ENCODE data around the gene DIPK1A.

Gene DIPK1A

GRCh38 chr1:92839442-92839841 is 121.8 kb downstream of the DIPK1A start:
- DNase-seq (ENCODE audit: low spot score) = no peak

DNA sequence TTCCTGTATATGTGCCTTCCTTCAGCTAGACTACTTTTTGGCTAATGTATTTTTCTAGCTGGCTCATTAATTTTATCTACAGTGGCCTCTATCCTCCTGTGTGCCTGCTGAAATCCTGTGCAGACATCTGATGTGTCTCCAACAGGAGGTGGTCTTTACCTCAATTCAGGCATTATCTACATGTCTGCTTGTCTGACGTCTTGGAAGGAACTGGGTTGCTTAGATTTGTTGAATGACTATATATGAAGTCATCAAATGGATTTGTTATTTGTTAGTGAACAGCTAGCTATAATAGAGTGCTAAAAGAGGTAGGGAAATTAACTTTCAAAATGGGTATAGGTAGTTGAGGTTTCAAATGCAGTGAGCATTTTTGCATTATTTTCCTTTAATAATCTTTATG is 122.7 kb downstream of the DIPK1A start:
- no peak for DNase-seq (ENCODE audit: low spot score)

DNA sequence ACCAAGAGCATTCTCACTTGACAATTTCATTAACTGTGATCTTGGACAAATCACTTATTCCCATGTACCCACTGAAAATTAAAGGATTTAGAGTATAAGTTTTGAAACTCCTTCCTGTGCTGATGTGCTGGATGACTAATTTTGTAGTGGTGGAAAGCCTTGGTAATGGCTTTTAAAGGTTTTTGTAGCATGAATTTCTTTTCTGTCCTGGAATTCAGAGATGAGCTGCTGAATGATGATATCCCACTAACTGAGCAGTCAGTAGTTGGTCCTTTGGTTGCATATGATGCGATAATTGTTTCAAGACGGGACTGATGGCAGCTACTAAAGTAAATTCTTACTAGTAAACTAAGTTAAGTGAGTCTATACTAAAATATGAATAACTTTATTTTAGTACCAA is 124.2 kb downstream of the DIPK1A start:
- no peak for DNase-seq (ENCODE audit: low spot score)

- no peak for DNase-seq (ENCODE audit: low spot score)
These were observed 126.6 kb downstream of the DIPK1A start for GRCh38 chr1:92834617-92835016.

DNA sequence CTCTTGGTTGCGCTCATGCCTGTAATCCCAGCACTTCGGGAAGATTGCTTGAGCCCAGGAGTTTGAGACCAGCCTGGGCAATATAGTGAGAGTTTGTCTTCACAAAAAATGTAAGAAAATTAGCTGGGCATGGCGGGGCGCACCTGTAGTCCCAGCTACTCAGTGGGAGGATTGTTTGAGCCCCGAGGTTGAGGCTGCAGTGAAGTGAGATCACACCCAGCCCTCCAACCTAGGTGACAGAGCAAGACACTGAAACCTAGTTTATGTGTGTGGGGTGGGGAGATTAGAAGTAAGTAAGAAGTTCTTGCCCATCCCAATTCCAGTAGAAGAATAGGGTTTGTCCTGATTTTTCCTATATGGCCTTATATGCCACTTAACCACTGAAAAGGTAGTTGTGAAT is 127.4 kb downstream of the DIPK1A start:
- no peak for DNase-seq (ENCODE audit: low spot score)

- DNase-seq (ENCODE audit: low spot score) = peak; percentile 25
These were observed 128.6 kb downstream of the DIPK1A start for GRCh38 chr1:92832537-92833114.

DNA sequence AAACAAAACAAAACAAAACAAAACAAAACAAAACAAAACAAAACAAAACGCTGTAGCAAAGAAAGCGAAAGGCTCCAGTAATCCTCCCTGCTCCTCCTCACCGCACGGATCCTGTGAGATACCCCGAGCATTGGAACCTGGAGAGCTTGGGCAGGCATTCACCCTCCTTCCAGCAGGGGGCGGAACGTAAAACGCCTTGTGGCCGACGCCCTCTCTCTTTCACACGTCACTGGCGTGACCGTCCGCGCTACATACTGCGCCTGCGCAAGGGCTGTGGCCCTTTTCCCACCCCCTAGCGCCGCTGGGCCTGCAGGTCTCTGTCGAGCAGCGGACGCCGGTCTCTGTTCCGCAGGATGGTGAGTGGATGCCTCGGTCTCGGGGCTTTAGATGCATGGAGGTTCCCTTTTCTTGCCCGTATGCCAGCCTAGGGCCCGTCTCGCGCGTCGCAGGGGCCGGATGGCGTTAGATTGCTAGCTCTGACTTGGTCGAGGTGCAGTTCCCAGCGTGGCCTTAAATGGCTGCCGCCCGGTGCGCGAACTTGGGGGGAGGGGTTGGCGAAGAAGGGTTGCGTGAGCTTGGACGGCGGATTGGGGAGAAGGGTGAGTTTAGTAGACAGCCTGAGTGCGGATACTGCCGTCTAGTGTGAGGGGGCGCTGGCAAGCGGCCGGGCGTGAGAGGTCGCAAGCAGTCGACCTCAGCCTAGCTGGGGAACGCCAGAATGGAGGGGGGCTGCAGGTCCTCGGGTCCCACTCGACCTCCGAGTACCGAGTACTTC is 129.3 kb downstream of the DIPK1A start, which contains the start of gene RPL5:
RPL5 (plus strand) TSS at position 279 of the 775 bp plus-strand sequence; CDS start at position 354, 75 bp downstream.
- DNase-seq (ENCODE audit: low spot score) = peak; percentile 99

DNA sequence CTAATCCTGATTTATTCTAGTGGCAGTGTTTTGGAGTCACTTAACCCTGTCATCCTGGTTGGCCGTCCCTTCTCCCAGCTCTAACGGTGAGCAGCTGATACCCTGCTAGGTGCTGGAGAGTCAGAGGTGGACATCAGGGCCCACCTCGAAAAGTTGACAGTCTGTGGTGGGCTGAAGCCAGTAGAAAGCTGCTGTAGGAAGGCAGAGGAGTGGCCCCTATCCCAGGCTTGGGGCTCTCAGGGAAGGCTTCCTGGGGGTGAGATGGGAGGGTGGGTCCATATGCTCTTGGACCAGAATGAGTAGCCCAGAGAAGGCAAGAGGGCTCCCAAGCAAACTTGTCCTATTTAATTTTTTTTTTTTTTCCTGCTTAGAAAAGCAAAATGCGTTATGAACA is 129.9 kb downstream of the DIPK1A start:
- DNase-seq (ENCODE audit: low spot score) = no peak

- DNase-seq (ENCODE audit: low spot score) = no peak
These were observed 134.5 kb downstream of the DIPK1A start for GRCh38 chr1:92826792-92827191.

- no peak for DNase-seq (ENCODE audit: low spot score)
These were observed 138.4 kb downstream of the DIPK1A start for GRCh38 chr1:92822879-92823278.

DNA sequence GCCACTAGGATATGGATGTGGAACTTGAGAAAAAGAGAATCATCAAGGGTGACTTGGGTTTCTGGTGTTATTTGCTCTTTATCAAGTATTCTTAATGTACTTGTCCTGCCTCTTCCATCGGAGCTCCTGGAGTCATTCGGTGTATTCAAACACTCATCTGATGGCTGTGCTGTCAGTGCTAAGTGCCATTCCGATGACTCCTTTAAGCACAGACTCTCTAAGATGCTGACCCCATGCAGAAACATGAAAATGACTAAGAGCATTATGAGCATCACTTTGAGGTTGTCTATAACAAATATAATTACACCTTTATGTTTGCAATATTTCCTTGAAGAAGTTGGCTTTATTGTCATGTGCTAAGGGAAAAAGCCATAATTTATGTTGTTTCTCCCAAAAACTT is 140.7 kb downstream of the DIPK1A start:
- no peak for DNase-seq (ENCODE audit: low spot score)

DNA sequence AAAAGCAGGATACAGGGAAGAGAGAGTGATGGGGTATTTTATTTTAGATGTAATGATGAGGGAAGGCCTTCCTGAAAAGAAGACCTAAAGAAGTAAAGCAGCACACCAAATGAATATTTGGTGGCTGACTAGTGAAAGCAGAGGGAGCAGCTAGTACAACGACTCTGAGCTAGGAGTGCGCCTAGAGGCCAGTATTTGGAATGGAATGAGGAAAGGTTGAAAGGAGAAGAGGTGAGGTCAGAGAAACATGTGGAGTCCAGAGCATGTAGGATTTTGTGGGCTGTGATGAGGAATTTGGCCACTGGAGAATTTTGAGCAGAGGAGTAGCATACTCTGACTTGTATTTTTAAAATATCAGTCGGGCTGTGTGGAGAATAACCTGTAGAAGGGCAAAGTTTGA is 141.2 kb downstream of the DIPK1A start:
- no peak for DNase-seq (ENCODE audit: low spot score)

DNA sequence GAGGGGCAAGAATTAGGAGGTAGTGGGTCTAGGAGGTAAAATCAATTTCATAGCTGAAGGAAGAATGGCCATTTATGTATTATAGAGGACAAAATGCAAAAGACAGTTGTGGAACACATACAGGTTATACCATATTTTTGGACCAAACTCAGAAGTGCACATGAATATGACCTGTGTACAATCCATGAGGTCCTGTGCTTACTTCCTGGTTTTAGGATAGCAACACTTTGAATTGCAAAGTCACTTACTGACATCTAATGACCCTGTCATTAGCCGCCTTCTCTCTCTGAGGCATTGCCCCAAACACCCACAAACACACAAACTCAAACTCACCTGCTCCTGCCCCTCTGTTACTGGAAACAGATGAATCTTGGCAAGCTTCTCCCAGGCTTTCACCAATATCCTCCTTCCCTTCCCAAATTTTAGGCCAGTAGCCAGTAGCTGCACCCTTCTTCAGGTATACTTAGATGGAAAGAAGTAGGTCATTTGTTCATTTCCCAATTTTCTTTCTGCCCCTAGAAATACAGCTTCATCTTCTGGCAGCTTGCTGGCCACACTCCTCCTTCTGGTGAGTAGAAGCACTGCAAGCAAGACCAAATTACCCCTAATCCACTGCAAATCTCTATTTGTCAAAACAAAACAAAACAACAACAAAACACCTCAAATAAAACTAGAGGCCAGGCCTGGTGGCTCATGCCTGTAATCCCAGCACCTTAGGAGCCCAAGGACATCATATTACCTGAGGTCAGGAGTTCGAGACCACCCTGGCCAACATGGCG is 143.1 kb downstream of the DIPK1A start:
- peak; percentile 43 for DNase-seq (ENCODE audit: low spot score)

DNA sequence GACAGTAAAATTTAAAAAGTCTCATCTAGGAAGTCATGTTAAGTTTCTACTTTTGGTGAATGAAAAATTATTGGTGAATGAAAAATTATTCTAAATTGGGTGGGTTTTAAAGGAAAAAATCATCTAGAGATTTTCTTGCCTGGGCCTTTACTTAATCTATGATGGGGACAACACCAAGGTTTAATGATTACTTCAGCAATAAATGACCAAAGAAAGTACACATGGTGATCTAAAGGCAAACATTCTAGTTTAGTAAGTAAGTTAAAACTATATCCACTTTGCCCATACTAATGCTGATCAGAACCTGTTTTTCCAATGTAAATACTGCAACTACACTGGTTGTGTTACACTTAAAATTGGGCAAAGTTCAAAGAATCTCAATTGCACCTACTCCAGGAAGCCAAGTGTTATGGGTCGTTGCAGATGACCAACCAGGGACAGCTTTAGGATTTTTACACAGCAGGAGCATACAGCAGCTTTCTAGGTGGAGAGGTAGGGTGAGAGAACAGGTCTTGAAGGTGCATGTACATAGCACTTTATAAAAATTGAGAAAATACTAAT is 144.0 kb downstream of the DIPK1A start:
- DNase-seq (ENCODE audit: low spot score) = no peak

DNA sequence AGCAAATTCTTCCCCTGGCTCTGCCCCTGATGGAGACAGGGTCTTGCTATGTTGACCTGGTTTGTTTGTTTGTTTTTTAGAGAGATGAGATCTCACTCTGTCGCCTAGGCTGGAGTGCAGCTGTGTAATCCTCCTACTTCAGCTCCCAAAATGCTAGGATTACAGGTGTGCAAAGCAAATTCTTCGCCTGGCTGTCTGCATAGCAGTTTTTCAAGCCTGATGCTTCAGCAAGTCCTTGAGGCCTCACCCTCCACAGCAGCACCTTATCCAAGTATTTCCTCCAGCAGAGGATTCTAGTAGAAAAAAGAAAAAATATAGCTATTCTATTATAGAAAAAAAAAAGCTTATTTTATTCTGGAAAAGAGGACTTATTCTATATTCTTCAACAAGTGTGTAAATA is 144.5 kb downstream of the DIPK1A start:
- no peak for DNase-seq (ENCODE audit: low spot score)

GRCh38 chr1:92808381-92808780 is 152.9 kb downstream of the DIPK1A start:
- no peak for DNase-seq (ENCODE audit: low spot score)

DNA sequence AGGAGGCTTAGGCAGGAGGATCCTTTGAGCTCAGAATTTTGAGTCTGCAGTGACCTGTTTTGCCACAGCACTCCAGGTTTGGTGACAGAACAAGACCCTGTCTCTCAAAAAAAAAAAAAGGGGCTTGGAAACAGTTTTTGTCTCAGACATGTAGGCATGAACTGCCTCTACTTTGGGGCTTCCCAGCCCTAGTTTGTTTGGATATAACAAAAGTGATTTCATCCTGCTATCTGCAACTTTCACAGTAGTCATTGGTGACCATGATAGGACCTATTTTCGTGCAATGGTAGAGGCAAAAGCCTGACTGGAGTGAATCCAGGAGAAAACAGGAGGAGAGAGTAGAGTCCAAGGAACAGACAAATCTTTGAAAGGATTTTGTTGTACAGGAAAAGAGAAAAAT is 156.0 kb downstream of the DIPK1A start:
- no peak for DNase-seq (ENCODE audit: low spot score)

- DNase-seq (ENCODE audit: low spot score) = no peak
These were observed 156.5 kb downstream of the DIPK1A start for GRCh38 chr1:92804721-92805201.

DNA sequence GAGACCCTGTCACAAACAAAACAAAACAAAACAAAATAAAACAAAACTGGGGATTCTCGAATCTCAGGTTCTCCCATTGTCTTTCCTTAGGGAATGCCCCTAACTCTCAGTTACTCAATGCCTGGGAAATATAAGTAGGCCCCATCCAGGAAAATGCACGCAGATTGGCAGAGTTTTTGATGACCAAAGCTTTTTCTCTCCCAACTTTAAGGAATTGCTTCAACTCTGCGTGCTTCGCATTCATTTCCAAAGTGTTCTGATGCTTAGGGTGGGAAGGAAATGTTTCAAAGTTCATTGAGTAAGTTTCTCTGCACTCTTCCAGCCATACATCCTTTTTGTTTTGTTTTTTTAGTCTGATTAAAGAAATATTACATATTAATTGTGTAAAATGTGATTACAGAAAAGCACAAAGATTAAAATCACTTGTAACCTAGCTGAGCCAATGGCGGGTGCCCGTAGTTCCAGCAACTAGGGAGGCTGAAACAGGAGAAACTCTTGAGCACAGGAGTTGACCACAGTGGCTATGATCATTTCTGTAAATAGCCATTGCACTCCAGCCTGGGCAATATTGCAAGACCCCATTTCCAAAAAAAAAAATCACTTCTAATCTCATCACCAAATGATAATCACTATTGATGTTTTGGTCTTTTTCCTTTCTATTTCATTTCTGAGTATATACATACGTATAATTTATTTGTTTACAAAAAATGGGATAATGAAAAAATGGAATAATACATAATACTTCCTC is 157.9 kb downstream of the DIPK1A start:
- no peak for DNase-seq (ENCODE audit: low spot score)

GRCh38 chr1:92797961-92798360 is 163.3 kb downstream of the DIPK1A start:
- DNase-seq (ENCODE audit: low spot score) = no peak

DNA sequence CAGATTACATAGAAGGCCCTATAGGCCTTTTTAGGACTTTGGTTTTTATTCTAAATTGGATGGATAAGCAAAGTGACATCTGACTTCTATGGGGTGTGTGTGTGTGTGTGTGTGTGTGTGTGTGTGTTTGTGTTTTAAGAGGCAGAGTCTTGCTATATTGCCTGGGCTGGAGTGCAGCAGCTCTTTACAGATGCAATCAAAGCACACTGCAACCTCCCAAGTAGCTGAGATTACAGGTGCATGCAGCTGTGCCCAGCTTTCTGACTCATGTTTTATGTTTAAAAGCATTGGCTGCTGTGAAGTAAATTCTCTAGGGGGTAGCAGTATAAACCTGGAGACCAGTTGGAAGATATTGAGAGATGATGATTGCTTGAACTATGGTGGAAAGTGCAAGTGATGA is 164.0 kb downstream of the DIPK1A start:
- DNase-seq (ENCODE audit: low spot score) = no peak

DNA sequence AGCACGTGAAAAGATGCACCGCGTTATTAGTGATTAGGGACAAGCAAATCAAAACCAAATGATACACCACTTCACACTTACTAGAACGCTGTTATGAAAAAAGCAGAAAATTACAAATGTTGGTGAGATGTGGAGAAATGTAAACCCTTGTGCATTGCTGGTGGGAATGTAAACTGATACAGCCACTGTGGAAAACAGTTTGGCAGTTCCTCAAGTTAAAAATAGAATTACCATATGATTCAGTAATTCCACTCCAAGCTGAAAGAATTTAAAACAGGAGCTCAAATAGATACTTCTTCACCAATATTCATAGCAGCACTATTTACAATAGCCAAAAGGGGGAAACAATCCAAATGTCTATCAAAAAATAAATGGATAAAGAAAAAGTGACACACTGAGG is 166.1 kb downstream of the DIPK1A start:
- no peak for DNase-seq (ENCODE audit: low spot score)
